Fibroblast of skin of right biceps (primary cell): ENCODE results near the gene RBM34.

Experiments used
- DNase-seq: peaks from one replicate; pipeline ENCODE4 v3.0.0-alpha.2; 2013

RBM34 gene

DNA sequence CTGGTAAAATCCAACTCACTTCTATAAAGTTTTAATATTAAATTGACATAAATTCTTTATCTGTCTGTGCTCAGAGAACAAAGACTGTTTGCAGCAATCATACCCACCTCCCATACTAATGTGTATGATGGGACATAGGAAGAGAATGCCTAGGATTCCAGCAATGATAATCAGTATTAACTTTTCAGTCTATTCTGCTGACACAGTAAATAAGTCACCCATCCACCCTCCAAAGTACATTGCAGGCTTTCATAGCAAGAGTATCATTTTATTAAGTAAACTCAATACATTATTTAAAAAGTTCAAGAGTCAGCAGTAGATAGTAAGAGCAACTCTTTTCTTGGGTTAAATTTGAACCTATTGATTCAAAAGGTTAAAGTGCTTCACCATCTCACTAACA is 8.8 kb downstream of the RBM34 start:
- no peak for DNase-seq

GRCh38 chr1:235151033-235151432 is 10.0 kb downstream of the RBM34 start:
- no peak for DNase-seq

GRCh38 chr1:235149824-235150223 is 11.2 kb downstream of the RBM34 start:
- no peak for DNase-seq

GRCh38 chr1:235147269-235147668 is 13.8 kb downstream of the RBM34 start:
- DNase-seq, result no peak

GRCh38 chr1:235145639-235146038 is 15.4 kb downstream of the RBM34 start:
- no peak for DNase-seq

DNA sequence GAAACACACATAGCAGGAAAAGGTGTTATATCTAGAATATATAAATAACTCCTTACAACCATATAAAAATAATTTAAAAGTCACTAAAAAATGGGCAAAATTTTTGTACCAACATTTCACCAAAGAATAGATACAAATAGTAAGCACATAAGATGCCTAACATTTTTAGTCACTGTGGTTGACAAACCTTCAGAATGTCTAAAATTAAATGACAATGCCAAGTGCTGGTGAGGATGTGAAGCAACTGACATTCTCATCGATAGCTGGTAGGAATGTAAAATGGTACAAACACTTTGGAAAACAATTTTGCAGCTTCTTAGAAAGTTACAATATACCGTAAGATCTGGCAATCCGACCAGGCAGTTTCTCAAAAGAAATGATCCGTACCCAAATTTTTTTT is 18.1 kb downstream of the RBM34 start:
- DNase-seq, result no peak

- no peak for DNase-seq
These were observed 21.7 kb downstream of the RBM34 start for GRCh38 chr1:235139315-235139714.

- no peak for DNase-seq
These were observed 22.2 kb downstream of the RBM34 start for GRCh38 chr1:235138821-235139220.

DNA sequence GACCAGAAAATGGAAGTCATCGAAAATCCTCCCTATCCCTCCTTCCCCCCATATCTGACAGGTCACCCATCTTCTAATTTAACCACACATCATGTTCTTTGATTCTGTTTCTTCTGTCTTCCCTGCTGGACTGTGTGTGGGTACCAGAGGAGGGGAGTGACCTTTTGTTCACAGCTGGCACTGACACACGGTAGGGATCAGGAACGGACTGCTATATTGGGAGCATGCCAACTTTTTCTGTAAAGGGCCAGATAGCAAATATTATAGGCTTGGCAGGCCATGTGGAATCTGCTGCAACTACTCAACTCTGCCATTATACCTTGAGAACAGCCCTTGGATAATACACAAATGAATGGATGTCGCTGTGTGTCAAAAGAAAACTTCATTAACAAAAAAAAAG is 24.9 kb downstream of the RBM34 start:
- no peak for DNase-seq

DNA sequence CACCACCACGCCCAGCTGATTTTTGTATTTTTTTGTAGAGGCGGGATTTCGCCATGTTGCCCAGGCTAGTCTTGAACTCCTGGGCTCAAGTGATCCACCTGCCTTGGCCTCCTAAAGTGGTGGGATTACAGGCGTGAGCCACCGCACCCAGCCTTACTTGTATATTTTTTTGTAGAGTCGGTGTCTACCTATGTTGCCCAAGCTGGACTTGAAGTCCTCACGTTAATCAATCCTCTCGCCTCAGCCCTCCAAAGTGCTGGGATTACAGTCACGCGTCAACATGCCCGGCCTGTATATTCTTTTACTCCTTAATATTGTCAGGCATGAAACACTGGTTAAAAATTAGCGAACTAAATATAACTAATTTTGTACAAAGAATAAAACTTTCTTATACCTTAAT is 26.9 kb downstream of the RBM34 start:
- DNase-seq, result no peak

DNA sequence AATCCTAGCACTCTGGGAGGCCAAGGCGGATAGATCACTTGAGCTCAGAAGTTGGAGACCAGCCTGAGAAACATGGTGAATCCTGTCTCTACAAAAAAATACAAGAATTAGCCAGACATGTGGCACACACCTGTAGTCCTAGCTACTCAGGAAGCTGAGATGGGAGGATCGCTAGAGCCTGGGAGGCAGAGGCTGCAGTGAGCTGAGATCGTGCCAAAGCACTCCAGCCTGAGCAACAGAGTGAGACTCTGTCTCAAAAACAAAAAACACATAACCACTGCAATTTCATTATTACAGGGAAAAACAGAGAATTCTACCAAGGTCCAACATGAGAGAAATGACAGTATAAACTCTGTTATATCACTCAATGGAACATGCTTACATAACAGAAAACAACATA is 28.0 kb downstream of the RBM34 start:
- no peak for DNase-seq

DNA sequence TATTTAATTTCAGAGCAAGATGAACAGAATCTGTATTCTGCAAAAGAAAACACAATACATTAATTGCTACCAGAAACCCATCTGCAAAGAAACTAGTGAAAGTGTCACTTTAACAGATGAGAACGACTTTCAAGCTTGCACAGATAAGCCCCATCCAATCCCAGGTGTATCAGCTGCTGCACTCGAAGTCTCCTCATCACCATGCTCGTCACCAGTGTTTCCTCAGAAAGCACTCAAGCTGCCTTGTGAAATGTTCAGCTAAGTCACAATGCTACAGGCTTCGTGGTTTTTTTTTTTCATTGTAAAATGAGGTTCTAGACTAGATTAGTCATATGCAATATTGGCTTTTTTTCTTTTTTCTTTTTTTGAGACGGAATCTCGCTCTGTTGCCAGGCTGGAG is 29.1 kb downstream of the RBM34 start:
- DNase-seq, result no peak

DNA sequence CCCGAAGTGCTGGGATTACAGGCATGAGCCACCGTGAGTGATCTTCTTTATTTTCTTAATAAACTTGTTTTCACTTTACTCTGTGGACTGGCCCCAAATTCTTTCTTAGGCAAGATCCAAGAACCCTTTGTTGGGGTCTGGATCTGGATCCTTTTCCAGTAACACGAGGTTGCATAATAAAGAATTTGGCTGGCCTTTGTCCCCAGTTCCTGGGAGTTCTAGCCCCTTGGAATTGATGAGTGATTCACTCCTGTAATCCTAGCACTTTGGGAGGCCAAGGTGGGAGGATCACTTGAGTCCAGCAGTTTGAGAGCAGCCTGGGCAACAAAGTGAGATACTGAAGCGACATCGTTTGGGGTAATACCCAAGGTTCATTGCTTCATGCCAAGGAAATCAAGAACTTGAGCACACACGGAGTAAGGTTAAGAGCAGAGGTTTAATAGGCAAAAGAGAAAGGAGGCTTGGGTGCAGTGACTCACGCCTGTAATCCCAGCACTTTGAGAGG is 30.2 kb downstream of the RBM34 start:
- no peak for DNase-seq

DNA sequence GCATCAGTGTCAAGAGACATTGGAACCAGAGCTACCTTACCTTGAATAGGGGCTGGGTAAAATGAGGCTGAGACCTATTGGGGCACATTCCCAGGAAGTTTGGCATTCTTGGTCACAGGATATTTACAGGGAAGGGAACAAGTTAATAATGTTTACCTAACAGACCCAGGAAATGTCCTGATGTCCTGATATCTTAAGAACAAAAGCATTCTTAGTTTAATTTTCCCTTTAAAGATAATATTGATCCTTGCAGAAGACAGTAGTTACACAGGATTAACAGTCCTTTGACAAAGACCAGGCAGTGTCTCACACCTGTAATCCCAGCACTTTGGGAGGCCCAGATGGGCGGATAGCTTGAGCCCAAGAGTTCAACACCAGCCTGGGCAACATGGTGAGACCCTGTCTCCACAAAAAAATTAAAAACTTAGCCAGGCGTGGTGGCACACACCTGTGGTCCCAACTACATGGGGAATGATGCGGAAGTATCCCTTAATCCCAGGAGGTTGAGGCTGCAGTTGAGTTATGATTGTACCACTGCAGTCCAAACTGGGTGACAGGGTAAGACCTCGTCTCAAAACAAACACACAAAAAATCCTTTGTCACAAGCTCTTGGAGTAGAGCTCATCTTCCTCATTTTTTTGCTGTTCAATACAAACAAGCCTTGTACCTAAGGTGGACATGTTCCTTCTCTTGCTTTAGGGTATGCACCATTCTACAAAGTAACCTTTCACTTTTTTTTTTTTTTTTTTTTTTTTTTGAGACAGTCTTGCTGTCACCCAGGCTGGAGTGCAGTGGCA is 31.1 kb downstream of the RBM34 start:
- no peak for DNase-seq

- DNase-seq, result peak; percentile 99
These were observed 32.4 kb downstream of the RBM34 start, which contains the start of gene TOMM20 for GRCh38 chr1:235128456-235129328. Gene TOMM20, minus strand, starts transcription at chr1:235128837. Its CDS starts 122 bp downstream, at chr1:235128715.

DNA sequence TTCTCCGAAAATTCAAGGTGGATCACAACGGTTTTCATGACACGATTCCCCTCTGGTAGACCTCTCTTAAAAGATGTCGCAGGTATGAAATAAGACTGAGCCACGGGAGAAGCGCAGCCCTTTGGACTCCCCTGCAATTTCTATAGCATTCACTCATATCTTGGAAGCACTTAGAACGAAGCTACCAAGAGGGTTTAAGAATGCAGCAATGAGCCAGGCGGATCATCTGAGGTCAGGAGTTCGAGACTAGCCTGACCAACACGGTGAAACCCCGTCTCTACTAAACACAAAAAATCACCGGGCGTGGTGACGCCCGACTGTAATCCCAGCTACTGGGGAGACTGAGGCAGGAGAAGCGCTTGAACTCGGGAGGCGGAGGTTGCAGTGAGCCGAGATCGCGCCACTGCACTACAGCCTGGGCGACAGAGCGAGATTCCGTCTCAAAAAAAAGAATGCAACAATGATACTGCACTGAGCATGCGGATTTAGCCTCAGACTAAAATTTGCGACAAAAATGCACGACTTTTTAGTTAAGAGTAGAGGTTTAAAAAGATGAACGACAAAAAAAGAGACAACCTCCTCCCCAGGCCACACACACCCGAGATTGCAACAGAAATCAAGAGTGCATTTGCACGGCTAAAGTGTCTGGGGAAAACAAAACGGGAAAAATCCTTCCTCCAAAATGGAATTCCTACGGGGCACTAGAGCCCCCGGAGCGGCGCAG is 33.2 kb downstream of the RBM34 start:
- no peak for DNase-seq

DNA sequence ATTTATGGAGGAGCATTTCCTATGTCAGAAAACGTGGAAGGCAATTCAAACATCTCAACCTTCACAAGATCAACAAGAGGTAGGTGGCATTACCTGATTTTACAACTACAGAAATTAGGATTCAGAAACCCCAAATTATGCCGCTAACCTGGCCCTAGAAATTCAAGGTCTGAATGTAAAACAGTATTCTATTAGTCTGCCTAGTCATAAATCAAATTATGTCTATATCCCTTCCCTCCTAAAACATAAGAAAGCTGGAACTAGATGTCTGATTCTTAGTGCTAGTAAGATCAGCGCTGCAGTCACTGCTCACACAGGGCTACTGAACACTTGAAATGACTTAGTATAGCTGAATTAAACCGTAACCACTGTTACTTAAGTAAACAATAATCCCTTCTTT is 33.8 kb downstream of the RBM34 start:
- DNase-seq, result no peak

DNA sequence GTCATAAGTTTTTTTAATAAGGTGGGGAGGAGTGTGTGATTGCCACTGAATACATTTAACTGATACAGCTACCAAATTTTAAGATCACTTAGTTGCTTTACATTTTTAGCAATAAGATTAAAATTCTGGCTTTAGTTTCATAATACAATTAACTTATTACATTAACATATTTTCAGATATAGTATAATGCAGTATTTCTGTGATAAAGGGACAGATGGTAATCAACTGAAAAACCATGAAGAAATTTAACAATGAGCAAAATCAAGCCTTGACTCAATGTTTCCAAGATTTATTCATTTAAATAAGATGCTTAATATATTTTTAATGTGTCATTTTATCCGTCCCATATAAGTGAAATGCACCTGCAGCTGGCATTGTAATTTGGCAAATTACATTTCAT is 36.4 kb downstream of the RBM34 start:
- no peak for DNase-seq

DNA sequence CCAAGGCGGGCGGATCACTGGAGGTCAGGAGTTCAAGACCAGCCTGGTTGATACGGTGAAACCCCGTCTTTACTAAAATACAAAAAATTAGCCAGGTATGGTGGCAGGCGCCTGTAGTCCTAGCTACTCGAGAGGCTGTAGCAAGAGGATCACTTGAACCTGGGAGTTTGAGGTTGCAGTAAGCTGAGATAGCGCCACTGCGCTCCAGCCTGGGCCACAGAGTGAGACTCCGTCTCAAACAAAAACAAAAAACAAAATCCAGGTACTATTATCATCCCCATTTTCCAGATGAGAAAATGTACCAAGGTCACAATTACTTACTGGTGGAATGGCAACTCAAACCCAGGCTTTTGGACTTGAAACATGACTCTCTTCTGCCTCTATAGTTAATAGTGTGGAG is 36.9 kb downstream of the RBM34 start:
- no peak for DNase-seq

- DNase-seq, result no peak
These were observed 38.7 kb downstream of the RBM34 start for GRCh38 chr1:235122348-235122747.

DNA sequence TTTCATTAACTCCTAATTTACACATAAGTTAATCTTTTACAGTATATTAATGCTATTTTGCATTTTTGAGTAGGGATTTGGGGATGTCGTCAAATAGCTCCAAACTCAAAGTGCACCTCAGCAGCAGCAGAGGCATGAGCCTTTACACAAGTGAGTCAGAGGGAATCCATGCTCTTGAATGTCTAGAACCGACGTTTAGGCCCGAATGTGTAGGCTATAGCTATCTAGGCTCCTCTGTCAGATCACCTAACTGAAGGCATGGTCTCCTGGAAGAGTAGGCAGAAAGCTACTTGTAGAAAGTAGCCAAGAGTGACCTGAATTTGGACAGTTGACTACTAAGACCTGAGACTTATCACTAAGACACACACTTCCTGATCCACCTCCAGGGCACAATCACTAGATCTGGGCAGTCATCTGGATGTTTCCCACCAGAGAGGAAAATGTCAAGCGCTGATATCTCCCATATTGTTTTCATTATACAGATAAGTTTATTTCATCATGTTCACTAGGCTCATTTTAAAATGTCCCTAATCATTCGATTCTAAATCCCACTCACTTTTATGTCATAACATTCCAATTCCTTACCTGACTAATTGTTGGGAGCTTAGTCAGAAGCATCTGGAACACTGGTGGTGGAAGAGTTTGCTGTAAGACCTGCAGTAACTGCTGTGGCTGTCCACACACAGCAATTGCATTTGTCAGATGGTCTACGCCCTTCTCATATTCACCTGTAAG is 47.7 kb downstream of the RBM34 start:
- DNase-seq, result no peak
